Loucy (cell line): ENCODE measurements around the gene ATXN7L1.

Source experiments
- H2AFZ ChIP-seq: fragments of 200-600 bp; sonication (generic); 2 replicates; pipeline ENCODE4 v1.6.0; 2016; ENCODE audit warnings: antibody characterized with exemption, mild to moderate bottlenecking, low read length, moderate library complexity
- H3F3A ChIP-seq: fragments of 200-600 bp; 2 replicates; pipeline ENCODE4 v1.6.0; 2016; ENCODE audit warnings: antibody characterized with exemption, low read depth, mild to moderate bottlenecking
- H3K27me3 ChIP-seq: fragments of 200-600 bp; sonication (generic); 2 replicates; pipeline ENCODE4 v1.6.1; 2014; ENCODE audit warnings: low read length, mild to moderate bottlenecking; ENCODE audit not compliant: insufficient read depth, poor library complexity, severe bottlenecking
- H3K36me3 ChIP-seq: fragments of 200-600 bp; sonication (generic); 2 replicates; pipeline ENCODE4 v1.6.1; 2016; ENCODE audit warnings: low read length; ENCODE audit not compliant: insufficient read depth
- H3K4me1 ChIP-seq: fragments of 200-600 bp; sonication (generic); 2 replicates; pipeline ENCODE4 v1.5.1; 2014; ENCODE audit warnings: low read length, mild to moderate bottlenecking; ENCODE audit not compliant: insufficient read depth, poor library complexity, severe bottlenecking
- H3K4me2 ChIP-seq: fragments of 200-600 bp; sonication (generic); 2 replicates; pipeline ENCODE4 v1.6.0; 2014; ENCODE audit warnings: antibody characterized with exemption, low read length, low read depth, mild to moderate bottlenecking; ENCODE audit not compliant: poor library complexity, severe bottlenecking
- H3K4me3 ChIP-seq: fragments of 200-600 bp; sonication (generic); 2 replicates; pipeline ENCODE4 v1.5.1; 2014; ENCODE audit warnings: low read length, mild to moderate bottlenecking, mixed read lengths; ENCODE audit not compliant: poor library complexity, severe bottlenecking
- H3K79me2 ChIP-seq: fragments of 200-600 bp; sonication (generic); 2 replicates; pipeline ENCODE4 v1.6.1; 2014; ENCODE audit warnings: low read length; ENCODE audit not compliant: insufficient read depth
- H3K9ac ChIP-seq: fragments of 200-600 bp; sonication (generic); 2 replicates; pipeline ENCODE4 v1.6.0; 2014; ENCODE audit warnings: mild to moderate bottlenecking, low read depth, low read length, moderate library complexity; ENCODE audit not compliant: poor library complexity, severe bottlenecking
- H3K9me2 ChIP-seq: fragments of 200-600 bp; sonication (generic); replicated peaks from 2 replicates; pipeline ENCODE4 v1.6.1; 2016; ENCODE audit warnings: low read depth, low read length, mixed read lengths
- H3K9me3 ChIP-seq: fragments of 200-600 bp; sonication (generic); 2 replicates; pipeline ENCODE4 v1.6.1; 2014; ENCODE audit warnings: mild to moderate bottlenecking, antibody characterized with exemption, low read length, low read depth; ENCODE audit not compliant: insufficient read depth
- H4K20me1 ChIP-seq: fragments of 200-600 bp; sonication (generic); 2 replicates; pipeline ENCODE4 v1.6.0; 2014; ENCODE audit warnings: antibody characterized with exemption, low read length, mild to moderate bottlenecking; ENCODE audit not compliant: insufficient read depth, poor library complexity, severe bottlenecking
- EZH2phosphoT487 ChIP-seq: fragments of 200-600 bp; IDR thresholded peaks from 2 replicates; pipeline ENCODE4 v1.6.1; 2018; ENCODE audit warnings: antibody characterized with exemption, mild to moderate bottlenecking, moderate library complexity, borderline replicate concordance
- TF ChIP-seq, protein P1 (sequence below): fragments of 200-600 bp; sonication (generic); conservative IDR thresholded peaks from 2 replicates; pipeline ENCODE4 v1.5.1; 2014; ENCODE audit warnings: mild to moderate bottlenecking, antibody characterized with exemption, low read length

The ATXN7L1 gene

DNA sequence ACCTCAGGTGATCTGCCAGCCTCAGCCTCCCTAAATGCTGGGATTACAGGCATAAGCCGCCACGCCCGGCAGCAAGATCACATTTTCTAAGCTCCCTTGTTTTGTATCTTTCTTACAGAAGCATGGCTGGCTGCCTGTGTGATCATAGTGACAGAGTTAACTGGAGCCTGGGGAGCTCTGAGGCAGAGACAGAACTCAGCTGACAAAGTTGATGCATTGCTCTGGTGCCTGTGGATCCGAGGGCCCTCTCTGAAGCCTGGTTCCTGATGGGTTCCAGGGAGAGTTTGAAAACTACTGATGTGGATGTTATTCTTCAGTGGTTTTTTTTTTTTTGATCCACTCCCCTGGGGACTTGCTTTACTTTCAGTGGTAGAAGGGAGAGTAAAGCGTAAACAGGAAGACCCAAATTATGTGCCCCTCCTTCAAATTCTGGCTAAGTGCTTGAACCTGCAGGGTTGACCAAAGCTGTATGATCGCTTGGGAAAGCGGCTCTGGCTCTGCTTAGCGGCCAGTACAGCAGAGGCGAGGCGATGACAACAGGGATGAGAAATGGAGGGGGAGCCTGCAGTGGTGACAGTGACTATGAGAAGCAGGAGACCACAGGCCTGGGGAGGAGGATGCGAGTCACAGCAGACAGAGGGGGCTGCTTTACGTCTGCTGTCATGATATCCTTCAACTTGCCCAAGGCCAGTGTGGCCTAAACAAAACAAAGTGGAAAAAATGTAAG lies 288.3 kb downstream of the ATXN7L1 start:
- H4K20me1 ChIP-seq, result no peaks in the 10 kb centered on the region
- no peak overlapping the region for H3K4me3 ChIP-seq
- H3K4me2 ChIP-seq, result no peak overlapping the region
- H3K4me1 ChIP-seq, result no peaks in the 10 kb centered on the region
- H3K9ac ChIP-seq, result no peak overlapping the region
- H3K27me3 ChIP-seq, result no peaks in the 10 kb centered on the region
- TF ChIP-seq, protein P1, sequence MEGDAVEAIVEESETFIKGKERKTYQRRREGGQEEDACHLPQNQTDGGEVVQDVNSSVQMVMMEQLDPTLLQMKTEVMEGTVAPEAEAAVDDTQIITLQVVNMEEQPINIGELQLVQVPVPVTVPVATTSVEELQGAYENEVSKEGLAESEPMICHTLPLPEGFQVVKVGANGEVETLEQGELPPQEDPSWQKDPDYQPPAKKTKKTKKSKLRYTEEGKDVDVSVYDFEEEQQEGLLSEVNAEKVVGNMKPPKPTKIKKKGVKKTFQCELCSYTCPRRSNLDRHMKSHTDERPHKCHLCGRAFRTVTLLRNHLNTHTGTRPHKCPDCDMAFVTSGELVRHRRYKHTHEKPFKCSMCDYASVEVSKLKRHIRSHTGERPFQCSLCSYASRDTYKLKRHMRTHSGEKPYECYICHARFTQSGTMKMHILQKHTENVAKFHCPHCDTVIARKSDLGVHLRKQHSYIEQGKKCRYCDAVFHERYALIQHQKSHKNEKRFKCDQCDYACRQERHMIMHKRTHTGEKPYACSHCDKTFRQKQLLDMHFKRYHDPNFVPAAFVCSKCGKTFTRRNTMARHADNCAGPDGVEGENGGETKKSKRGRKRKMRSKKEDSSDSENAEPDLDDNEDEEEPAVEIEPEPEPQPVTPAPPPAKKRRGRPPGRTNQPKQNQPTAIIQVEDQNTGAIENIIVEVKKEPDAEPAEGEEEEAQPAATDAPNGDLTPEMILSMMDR, result no peak
- TF ChIP-seq EZH2phosphoT487, result no peak
- H3K79me2 ChIP-seq, result no peaks in the 10 kb centered on the region
- H3K36me3 ChIP-seq, result no peaks in the 10 kb centered on the region
- H3K9me3 ChIP-seq, result no peaks in the 10 kb centered on the region
- no peaks in the 10 kb centered on the region for H3F3A ChIP-seq
- no peaks in the 10 kb centered on the region for H3K9me2 ChIP-seq
- H2AFZ ChIP-seq, result no peak overlapping the region

DNA sequence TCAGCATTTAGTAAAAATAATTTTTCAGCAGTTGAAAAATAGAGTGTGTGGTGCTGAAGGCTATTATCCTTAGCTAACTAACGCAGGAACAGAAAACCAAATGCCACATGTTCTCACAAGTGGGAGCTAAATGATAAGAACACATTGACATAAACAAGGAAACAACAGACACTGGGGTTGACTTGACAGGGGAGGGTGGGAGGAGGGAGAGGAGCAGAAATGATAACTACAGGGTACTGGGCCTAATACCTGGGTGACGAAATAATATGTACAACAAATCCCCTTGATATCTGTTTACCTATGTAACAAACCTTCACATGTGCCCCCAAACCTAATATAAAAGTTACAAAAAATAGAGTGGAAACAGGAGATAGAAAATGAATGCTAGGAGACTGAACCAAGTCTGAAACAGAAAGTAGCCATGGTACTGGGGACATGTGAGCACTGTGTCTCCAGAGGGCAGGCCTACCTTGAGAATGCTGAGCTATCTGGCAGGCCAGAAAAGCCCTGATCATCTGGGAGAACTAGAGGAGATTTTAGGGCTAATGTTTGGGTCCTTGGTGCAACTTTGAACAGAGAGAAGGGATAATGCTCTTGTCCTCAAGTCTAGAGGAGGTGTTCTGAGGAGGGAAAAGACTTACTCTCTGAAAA lies 290.4 kb downstream of the ATXN7L1 start:
- H3K27me3 ChIP-seq, result no peaks in the 10 kb centered on the region
- no peak for TF ChIP-seq EZH2phosphoT487
- TF ChIP-seq, protein P1, result no peak
- H3K4me3 ChIP-seq, result no peak overlapping the region
- H2AFZ ChIP-seq, result no peak overlapping the region
- H3K9me3 ChIP-seq, result no peaks in the 10 kb centered on the region
- H3K4me1 ChIP-seq, result no peaks in the 10 kb centered on the region
- no peak overlapping the region for H3K9ac ChIP-seq
- no peaks in the 10 kb centered on the region for H4K20me1 ChIP-seq
- no peaks in the 10 kb centered on the region for H3F3A ChIP-seq
- H3K4me2 ChIP-seq, result no peak overlapping the region
- H3K36me3 ChIP-seq, result no peaks in the 10 kb centered on the region
- H3K9me2 ChIP-seq, result no peaks in the 10 kb centered on the region
- no peaks in the 10 kb centered on the region for H3K79me2 ChIP-seq

DNA sequence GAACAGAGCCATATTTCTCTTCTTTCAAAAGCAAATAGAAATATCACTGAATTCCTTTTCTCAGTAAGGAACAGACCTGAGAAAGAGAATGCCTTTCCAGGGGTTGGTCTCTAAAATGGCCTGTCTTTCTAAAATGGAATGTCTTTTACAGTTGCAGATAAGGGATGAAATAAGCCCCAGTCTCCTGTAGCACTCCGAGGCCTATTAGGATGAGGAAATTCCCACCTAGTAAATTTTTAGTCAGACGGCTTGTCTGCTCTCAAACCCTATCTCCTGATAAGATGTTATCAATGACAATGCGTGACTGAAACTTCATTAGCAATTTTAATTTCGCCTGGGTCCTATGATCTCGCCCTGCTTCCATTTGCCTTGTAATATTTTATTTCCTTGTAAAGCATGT lies 292.2 kb downstream of the ATXN7L1 start:
- H3K27me3 ChIP-seq, result no peaks in the 10 kb centered on the region
- no peak overlapping the region for H2AFZ ChIP-seq
- no peaks in the 10 kb centered on the region for H3F3A ChIP-seq
- H3K36me3 ChIP-seq, result no peaks in the 10 kb centered on the region
- no peaks in the 10 kb centered on the region for H3K4me1 ChIP-seq
- no peaks in the 10 kb centered on the region for H3K9me3 ChIP-seq
- no peaks in the 10 kb centered on the region for H3K79me2 ChIP-seq
- H3K9ac ChIP-seq, result no peak overlapping the region
- H3K4me2 ChIP-seq, result no peak overlapping the region
- no peaks in the 10 kb centered on the region for H3K9me2 ChIP-seq
- TF ChIP-seq, protein P1, result no peak
- TF ChIP-seq EZH2phosphoT487, result no peak
- H4K20me1 ChIP-seq, result no peaks in the 10 kb centered on the region
- H3K4me3 ChIP-seq, result no peak overlapping the region
